ENCODE results near the gene OLIG3.

GRCh38 chr6:137492289-137493217 lies 1.6 kb downstream of the OLIG3 start:
- no peak for TF ChIP-seq NR2C2 (CRISPR knock-in tag; IDR thresholded peaks at IDR 0.05)
- TF ChIP-seq, protein P1, sequence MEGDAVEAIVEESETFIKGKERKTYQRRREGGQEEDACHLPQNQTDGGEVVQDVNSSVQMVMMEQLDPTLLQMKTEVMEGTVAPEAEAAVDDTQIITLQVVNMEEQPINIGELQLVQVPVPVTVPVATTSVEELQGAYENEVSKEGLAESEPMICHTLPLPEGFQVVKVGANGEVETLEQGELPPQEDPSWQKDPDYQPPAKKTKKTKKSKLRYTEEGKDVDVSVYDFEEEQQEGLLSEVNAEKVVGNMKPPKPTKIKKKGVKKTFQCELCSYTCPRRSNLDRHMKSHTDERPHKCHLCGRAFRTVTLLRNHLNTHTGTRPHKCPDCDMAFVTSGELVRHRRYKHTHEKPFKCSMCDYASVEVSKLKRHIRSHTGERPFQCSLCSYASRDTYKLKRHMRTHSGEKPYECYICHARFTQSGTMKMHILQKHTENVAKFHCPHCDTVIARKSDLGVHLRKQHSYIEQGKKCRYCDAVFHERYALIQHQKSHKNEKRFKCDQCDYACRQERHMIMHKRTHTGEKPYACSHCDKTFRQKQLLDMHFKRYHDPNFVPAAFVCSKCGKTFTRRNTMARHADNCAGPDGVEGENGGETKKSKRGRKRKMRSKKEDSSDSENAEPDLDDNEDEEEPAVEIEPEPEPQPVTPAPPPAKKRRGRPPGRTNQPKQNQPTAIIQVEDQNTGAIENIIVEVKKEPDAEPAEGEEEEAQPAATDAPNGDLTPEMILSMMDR (IDR thresholded peaks at IDR 0.05) = no peak
- TF ChIP-seq NR3C1 (CRISPR knock-in tag; conservative IDR thresholded peaks at IDR 0.05; ENCODE audit: low read depth) = no peak
- TF ChIP-seq ZNF263 (CRISPR knock-in tag; IDR thresholded peaks at IDR 0.05; ENCODE audit: low read depth) = no peak
- TF ChIP-seq ATF1 (CRISPR knock-in tag; IDR thresholded peaks at IDR 0.05) = no peak
- no peak for TF ChIP-seq ZBTB43 (CRISPR knock-in tag; IDR thresholded peaks at IDR 0.05)
- TF ChIP-seq, protein P2, sequence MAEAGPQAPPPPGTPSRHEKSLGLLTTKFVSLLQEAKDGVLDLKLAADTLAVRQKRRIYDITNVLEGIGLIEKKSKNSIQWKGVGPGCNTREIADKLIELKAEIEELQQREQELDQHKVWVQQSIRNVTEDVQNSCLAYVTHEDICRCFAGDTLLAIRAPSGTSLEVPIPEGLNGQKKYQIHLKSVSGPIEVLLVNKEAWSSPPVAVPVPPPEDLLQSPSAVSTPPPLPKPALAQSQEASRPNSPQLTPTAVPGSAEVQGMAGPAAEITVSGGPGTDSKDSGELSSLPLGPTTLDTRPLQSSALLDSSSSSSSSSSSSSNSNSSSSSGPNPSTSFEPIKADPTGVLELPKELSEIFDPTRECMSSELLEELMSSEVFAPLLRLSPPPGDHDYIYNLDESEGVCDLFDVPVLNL (CRISPR knock-in tag; IDR thresholded peaks at IDR 0.05; ENCODE audit: borderline replicate concordance, low read depth) = no peak
- TF ChIP-seq TCF7 (CRISPR knock-in tag; IDR thresholded peaks at IDR 0.05; ENCODE audit: low read depth) = no peak
- TF ChIP-seq CREM (CRISPR knock-in tag; IDR thresholded peaks at IDR 0.05) = no peak
- no peak for TF ChIP-seq JUN (CRISPR knock-in tag; IDR thresholded peaks at IDR 0.05)
- TF ChIP-seq, protein P3, sequence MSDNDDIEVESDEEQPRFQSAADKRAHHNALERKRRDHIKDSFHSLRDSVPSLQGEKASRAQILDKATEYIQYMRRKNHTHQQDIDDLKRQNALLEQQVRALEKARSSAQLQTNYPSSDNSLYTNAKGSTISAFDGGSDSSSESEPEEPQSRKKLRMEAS (CRISPR knock-in tag; IDR thresholded peaks at IDR 0.05) = no peak
- TF ChIP-seq JAZF1 (CRISPR knock-in tag; IDR thresholded peaks at IDR 0.05) = no peak
- TF ChIP-seq ZNF671 (CRISPR knock-in tag; IDR thresholded peaks at IDR 0.05) = no peak
- no peak for TF ChIP-seq CREB1 (CRISPR knock-in tag; IDR thresholded peaks at IDR 0.05)

Measured in WTC11 (cell line).